Keratinocyte (primary cell): Measurements from ENCODE around the gene CLEC18A. TPM values are rescaled to one million over a fixed set of nuclear protein-coding genes. Genes with fewer than 3 reads are reported as not detected.

Experiments
- DNase-seq: peaks from one replicate; pipeline ENCODE4 v3.0.0-alpha.2; 2011; ENCODE audit warnings: low read depth, missing footprints, low spot score
- FAIRE-seq: peaks from 2 replicates; lab custom pipeline; 2011; peaks lifted over from hg19 to GRCh38; lab: Jason Lieb, UNC
- H2AFZ ChIP-seq: 2 replicates; pipeline ENCODE4 v1.6.0; 2012; ENCODE audit warnings: low read length, control low read depth, inconsistent platforms; ENCODE audit not compliant: control insufficient read depth
- H3K27ac ChIP-seq: 2 replicates; pipeline ENCODE4 v1.5.1; 2011; ENCODE audit warnings: low read length; ENCODE audit not compliant: control insufficient read depth, insufficient read depth
- H3K27me3 ChIP-seq: 3 replicates; pipeline ENCODE4 v1.6.0; 2011; ENCODE audit warnings: low read length; ENCODE audit not compliant: control insufficient read depth, insufficient read depth; ENCODE audit errors: extremely low read depth
- H3K36me3 ChIP-seq, 2 experiments: 2 replicates in 1 of 2; 3 replicates in 1 of 2; pipeline ENCODE4 v1.5.1; 2011; ENCODE audit warnings: low read length in 2 of 2, mild to moderate bottlenecking in 1 of 2; ENCODE audit not compliant: control insufficient read depth in 2 of 2, insufficient read depth in 2 of 2; ENCODE audit errors: extremely low read depth in 1 of 2
- H3K4me1 ChIP-seq: 3 replicates; pipeline ENCODE4 v1.5.1; 2011; ENCODE audit warnings: low read length; ENCODE audit not compliant: control insufficient read depth, insufficient read depth; ENCODE audit errors: extremely low read depth
- H3K4me2 ChIP-seq: 3 replicates; pipeline ENCODE4 v1.6.0; 2011; ENCODE audit warnings: low read depth, low read length; ENCODE audit not compliant: control insufficient read depth, insufficient read depth; ENCODE audit errors: extremely low read depth
- H3K4me3 ChIP-seq, 3 experiments: fragments of 200-600 bp in 1 of 3; sonication (generic) in 1 of 3; 2 replicates in 2 of 3; 3 replicates in 1 of 3; pipeline ENCODE4 v1.5.1; 2011 to 2016; ENCODE audit warnings: low read length in 3 of 3, mild to moderate bottlenecking in 3 of 3, control low read depth in 2 of 3, inconsistent platforms in 1 of 3, low read depth in 1 of 3, mixed read lengths in 1 of 3, mixed run types in 1 of 3, moderate library complexity in 1 of 3; ENCODE audit not compliant: control insufficient read depth in 2 of 3, insufficient read depth in 2 of 3; ENCODE audit errors: extremely low read depth in 1 of 3
- H3K79me2 ChIP-seq: 2 replicates; pipeline ENCODE4 v1.6.0; 2012; ENCODE audit warnings: low read length; ENCODE audit not compliant: control insufficient read depth, insufficient read depth
- H3K9ac ChIP-seq: 3 replicates; pipeline ENCODE4 v1.6.0; 2011; ENCODE audit warnings: low read length; ENCODE audit not compliant: control insufficient read depth, insufficient read depth; ENCODE audit errors: extremely low read depth
- H3K9me1 ChIP-seq: 3 replicates; pipeline ENCODE4 v1.6.0; 2011; ENCODE audit warnings: low read length; ENCODE audit not compliant: control insufficient read depth, insufficient read depth; ENCODE audit errors: extremely low read depth
- H3K9me3 ChIP-seq: 2 replicates; pipeline ENCODE4 v1.5.1; 2012; ENCODE audit warnings: low read depth, low read length; ENCODE audit not compliant: control insufficient read depth
- H4K20me1 ChIP-seq: 3 replicates; pipeline ENCODE4 v1.6.0; 2011; ENCODE audit warnings: low read length; ENCODE audit not compliant: control insufficient read depth, insufficient read depth; ENCODE audit errors: extremely low read depth
- EZH2 ChIP-seq: IDR thresholded peaks from one replicate; pipeline ENCODE4 v1.6.1; 2012; ENCODE audit warnings: inconsistent platforms, mild to moderate bottlenecking, low read length, moderate library complexity
- dilution Hi-C: fragments of 300-500 bp; cut with MboI; formaldehyde crosslinking; loops from one replicate; pipeline ENCODE4 v1.7.0; 2020; ENCODE audit warnings: low sequenced_read_pairs; ENCODE audit not compliant: extremely low pct_ligation_motif_present
- polyA plus RNA-seq, 5 experiments: library from polyadenylated mRNA; depleted of rRNA in 3 of 5; stranded (reverse) in 3 of 5; stranded (forward) in 1 of 5; unstranded in 1 of 5; fragments of >200 nt; gene quantifications; 1 replicate in 1 of 5; 2 replicates in 3 of 5; 3 replicates in 1 of 5; pipeline versions ENCODE4 v1.2.1 to v1.2.3, GENCODE V29; 2011 to 2012; ENCODE audit warnings: missing spikeins in 2 of 5, low read depth in 1 of 5, low replicate concordance in 1 of 5
- TF ChIP-seq, protein P1 (sequence below), 3 experiments: IDR thresholded peaks in 1 of 3; conservative IDR thresholded peaks in 1 of 3; optimal IDR thresholded peaks in 1 of 3; 2 replicates in 2 of 3; 3 replicates in 1 of 3; pipeline versions ENCODE3 to v1.5.1; 2011; ENCODE audit warnings: low read length in 3 of 3, mild to moderate bottlenecking in 3 of 3, moderate library complexity in 2 of 3, control low read depth in 1 of 3, inconsistent platforms in 1 of 3; ENCODE audit not compliant: insufficient read depth in 2 of 3; ENCODE audit errors: extremely low read depth in 1 of 3

The CLEC18A gene
- polyA plus RNA-seq, 1 donor (not counting 4 experiments of a cell fraction or from before 2014, with no cell fraction given), result 0.14 TPM

DNA sequence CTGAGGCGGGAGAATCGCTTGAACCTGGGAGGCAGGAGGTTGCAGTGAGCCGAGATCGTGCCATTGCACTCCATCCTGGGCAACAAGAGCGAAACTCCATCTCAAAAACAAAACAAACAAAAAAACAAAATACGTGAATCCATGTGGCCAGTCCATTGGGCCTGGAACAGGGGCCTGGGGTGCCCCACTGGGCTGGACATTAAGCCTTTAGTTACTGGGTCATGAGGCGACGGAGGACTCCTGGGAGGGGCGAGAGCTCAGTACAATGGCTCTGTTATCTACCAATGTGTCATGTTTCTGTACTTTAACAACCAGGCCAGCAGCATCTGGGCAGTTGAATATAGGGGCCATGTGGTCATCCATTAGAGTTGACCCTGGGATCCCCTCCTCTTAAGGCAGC lies 18.9 kb upstream of the CLEC18A start:
- H4K20me1 ChIP-seq, result peaks cover 3% of the 10 kb centered on the region
- H3K27ac ChIP-seq, result no peak overlapping the region
- TF ChIP-seq, protein P1, sequence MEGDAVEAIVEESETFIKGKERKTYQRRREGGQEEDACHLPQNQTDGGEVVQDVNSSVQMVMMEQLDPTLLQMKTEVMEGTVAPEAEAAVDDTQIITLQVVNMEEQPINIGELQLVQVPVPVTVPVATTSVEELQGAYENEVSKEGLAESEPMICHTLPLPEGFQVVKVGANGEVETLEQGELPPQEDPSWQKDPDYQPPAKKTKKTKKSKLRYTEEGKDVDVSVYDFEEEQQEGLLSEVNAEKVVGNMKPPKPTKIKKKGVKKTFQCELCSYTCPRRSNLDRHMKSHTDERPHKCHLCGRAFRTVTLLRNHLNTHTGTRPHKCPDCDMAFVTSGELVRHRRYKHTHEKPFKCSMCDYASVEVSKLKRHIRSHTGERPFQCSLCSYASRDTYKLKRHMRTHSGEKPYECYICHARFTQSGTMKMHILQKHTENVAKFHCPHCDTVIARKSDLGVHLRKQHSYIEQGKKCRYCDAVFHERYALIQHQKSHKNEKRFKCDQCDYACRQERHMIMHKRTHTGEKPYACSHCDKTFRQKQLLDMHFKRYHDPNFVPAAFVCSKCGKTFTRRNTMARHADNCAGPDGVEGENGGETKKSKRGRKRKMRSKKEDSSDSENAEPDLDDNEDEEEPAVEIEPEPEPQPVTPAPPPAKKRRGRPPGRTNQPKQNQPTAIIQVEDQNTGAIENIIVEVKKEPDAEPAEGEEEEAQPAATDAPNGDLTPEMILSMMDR (optimal IDR thresholded peaks at IDR 0.05 in 1 of 3, IDR thresholded peaks at IDR 0.05 in 1 of 3, conservative IDR thresholded peaks at IDR 0.05 in 1 of 3; ENCODE audit: extremely low read depth in 1 of 3, insufficient read depth in 2 of 3, low read length in 3 of 3), result no peak
- TF ChIP-seq EZH2, result no peak
- no peak overlapping the region for H3K4me2 ChIP-seq
- H3K9ac ChIP-seq, result no peak overlapping the region
- H3K4me1 ChIP-seq, result no peaks in the 10 kb centered on the region
- no peaks in the 10 kb centered on the region for H3K27me3 ChIP-seq
- no peak overlapping the region for H3K4me3 ChIP-seq
- dilution Hi-C loops, result no loop called here
- peaks cover 9 to 27% of the 10 kb centered on the region in 2 experiments for H3K36me3 ChIP-seq
- H3K79me2 ChIP-seq, result no peaks in the 10 kb centered on the region
- no peak for DNase-seq
- no peaks in the 10 kb centered on the region for H3K9me3 ChIP-seq
- no peaks in the 10 kb centered on the region for H3K9me1 ChIP-seq
- H2AFZ ChIP-seq, result no peak overlapping the region
- no peak for FAIRE-seq

DNA sequence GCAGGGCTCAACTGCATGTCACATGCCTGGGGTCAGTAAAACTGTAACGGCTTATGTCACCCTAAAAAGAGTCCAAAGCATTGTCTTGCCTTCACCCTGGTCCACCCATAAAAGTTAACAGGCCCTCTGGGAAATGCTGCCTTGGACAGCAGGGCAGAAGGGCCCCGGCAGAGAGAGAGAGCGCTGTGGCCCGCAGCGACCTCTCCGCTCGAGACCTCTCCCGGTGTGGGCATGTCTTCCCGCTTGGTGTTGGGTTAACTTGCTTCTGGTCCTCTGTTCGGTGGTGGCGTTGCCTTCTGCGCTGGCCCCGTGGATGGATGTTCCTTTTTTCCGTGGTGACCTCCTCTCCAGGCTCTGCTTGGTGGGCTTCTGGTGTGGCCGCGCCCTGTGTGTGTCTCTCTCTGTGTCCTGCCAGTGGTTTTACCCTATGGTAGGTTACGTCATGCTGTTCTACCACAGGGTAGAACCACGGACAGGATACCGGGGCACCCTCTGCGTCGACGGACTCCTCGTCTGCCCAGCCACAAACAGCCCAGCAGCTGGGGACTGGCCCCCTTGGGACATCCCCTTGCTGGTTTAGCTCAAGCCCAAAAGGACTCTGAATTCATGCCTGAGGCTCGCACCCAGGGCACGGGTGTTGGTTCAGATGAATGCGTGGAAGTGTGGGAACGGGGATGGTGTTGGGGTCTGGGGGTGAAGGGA lies 18.3 kb upstream of the CLEC18A start:
- Histone ChIP-seq H3K4me1 (no peaks in the 10 kb centered on the region), H3K27ac (no peak overlapping the region), H3K36me3 (peaks cover 13 to 28% of the 10 kb centered on the region in 2 experiments), H3K9ac (no peak overlapping the region), H2AFZ (no peak overlapping the region), H3K4me3 (no peak overlapping the region), H3K9me1 (no peaks in the 10 kb centered on the region), H3K79me2 (no peaks in the 10 kb centered on the region), H3K27me3 (no peaks in the 10 kb centered on the region), H4K20me1 (peaks cover 3% of the 10 kb centered on the region), H3K9me3 (no peaks in the 10 kb centered on the region), H3K4me2 (no peak overlapping the region)
- no peak for FAIRE-seq
- dilution Hi-C loops, result no loop called here
- DNase-seq, result no peak
- TF ChIP-seq, protein P1 (optimal IDR thresholded peaks at IDR 0.05 in 1 of 3, IDR thresholded peaks at IDR 0.05 in 1 of 3, conservative IDR thresholded peaks at IDR 0.05 in 1 of 3; ENCODE audit: extremely low read depth in 1 of 3, insufficient read depth in 2 of 3, low read length in 3 of 3), result no peak
- no peak for TF ChIP-seq EZH2
